Breast epithelium (tissue), 3 donors: Measurements from ENCODE around the gene PDRG1.

Source experiments
- CTCF ChIP-seq, 3 donors: fragments of 450-650 bp; IDR thresholded peaks; one replicate each; pipeline ENCODE4 v1.5.1; 2016 to 2017; ENCODE audit warnings: antibody characterized with exemption in 3 of 3, mild to moderate bottlenecking in 3 of 3, moderate library complexity in 3 of 3
- POLR2A ChIP-seq: fragments of 450-650 bp; IDR thresholded peaks from one replicate; pipeline ENCODE4 v1.6.1; 2016; ENCODE audit warnings: antibody characterized with exemption, mild to moderate bottlenecking, moderate library complexity

DNA sequence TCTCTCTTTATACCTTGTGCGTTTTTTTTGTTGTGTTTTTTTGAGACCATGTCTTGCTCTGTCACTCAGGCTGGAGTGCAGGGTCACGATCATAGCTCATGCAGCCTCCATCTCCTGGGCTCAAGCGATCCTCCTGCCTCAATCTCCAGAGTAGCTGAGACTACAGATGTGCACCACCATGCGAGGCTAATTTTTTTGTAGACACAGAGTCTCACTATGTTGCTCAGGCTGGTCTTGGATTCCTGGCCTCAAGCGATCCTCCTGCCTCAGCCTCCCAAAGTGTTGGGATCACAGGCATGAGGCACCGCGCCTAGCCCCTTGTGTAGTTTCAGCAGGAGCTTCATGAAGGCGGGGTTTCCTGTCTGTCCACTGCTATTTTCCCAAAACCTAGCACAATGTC is 27.3 kb downstream of the PDRG1 start:
- no peak for TF ChIP-seq CTCF (IDR thresholded peaks at IDR 0.05)
- TF ChIP-seq POLR2A = no peak
